Tibial nerve (tissue), 4 donors: ENCODE data around the gene FAM151A. TPM values are rescaled to one million over a fixed set of nuclear protein-coding genes. Genes with fewer than 3 reads are reported as not detected.

Experiments
- DNase-seq, 2 donors: peaks; one replicate each; pipeline ENCODE4 v3.0.0-alpha.2; 2019; ENCODE audit warnings: low spot score in 2 of 2
- H3K27ac ChIP-seq, 4 donors: fragments of 200-600 bp; sonication (generic) in 3 of 4; one replicate each; pipeline ENCODE4 v1.5.1; 2017 to 2019; ENCODE audit warnings: mild to moderate bottlenecking in 1 of 4
- H3K27me3 ChIP-seq, 2 donors: fragments of 200-600 bp; sonication (generic) in 1 of 2; one replicate each; pipeline versions ENCODE4 v1.5.1 to v1.6.0; 2017 to 2019
- H3K36me3 ChIP-seq, 3 donors: fragments of 200-600 bp; sonication (generic); one replicate each; pipeline ENCODE4 v1.5.1; 2018 to 2019
- H3K4me1 ChIP-seq, 4 donors: fragments of 200-600 bp; sonication (generic) in 3 of 4; one replicate each; pipeline ENCODE4 v1.5.1; 2017 to 2019
- H3K4me3 ChIP-seq, 4 donors: fragments of 200-600 bp; sonication (generic) in 3 of 4; one replicate each; pipeline ENCODE4 v1.5.1; 2017 to 2019; ENCODE audit warnings: mild to moderate bottlenecking in 1 of 4, moderate library complexity in 1 of 4
- H3K9me3 ChIP-seq, 4 donors: fragments of 200-600 bp; sonication (generic) in 3 of 4; one replicate each; pipeline ENCODE4 v1.5.1; 2017 to 2019
- CTCF ChIP-seq, 5 experiments: fragments of 200-600 bp in 3 of 5; fragments of 450-650 bp in 2 of 5; sonication (generic) in 3 of 5; IDR thresholded peaks; one replicate each; pipeline ENCODE4 v1.5.1; 2016 to 2019; ENCODE audit warnings: antibody characterized with exemption in 5 of 5, mild to moderate bottlenecking in 3 of 5, moderate library complexity in 2 of 5
- EP300 ChIP-seq, 2 donors: sonication (generic); formaldehyde crosslinking; IDR thresholded peaks; one replicate each; pipeline ENCODE4 v1.6.1; 2017; ENCODE audit warnings: antibody characterized with exemption in 2 of 2, mild to moderate bottlenecking in 1 of 2
- POLR2A ChIP-seq, 2 donors: fragments of 450-650 bp; IDR thresholded peaks; one replicate each; pipeline ENCODE4 v1.6.1; 2017; ENCODE audit warnings: antibody characterized with exemption in 2 of 2, mild to moderate bottlenecking in 2 of 2, moderate library complexity in 2 of 2
- WGBS, 2 donors: methylation state at CpG; one replicate each; pipeline ENCODE4 v1.1.5; 2018; 5-methylcytosine and 5-hydroxymethylcytosine counted together
- total RNA-seq, 4 donors: library from RNA; depleted of rRNA; stranded (reverse); fragments of >200 nt; gene quantifications; one replicate each; pipeline ENCODE4 v1.1.0, GENCODE V29; 2016

FAM151A gene
- total RNA-seq, 4 donors from 2014 or later: not detected

GRCh38 chr1:54627196-54627595, 3.9 kb upstream of the FAM151A start:
- Histone ChIP-seq H3K4me1 (no peaks in the 10 kb centered on the region), H3K9me3 (no peaks in the 10 kb centered on the region), H3K4me3 (no peak overlapping the region), H3K36me3 (no peaks in the 10 kb centered on the region), H3K27ac (no peak overlapping the region), H3K27me3 (no peaks in the 10 kb centered on the region)
- no peak for DNase-seq
- TF ChIP-seq CTCF (IDR thresholded peaks at IDR 0.05) (no peak), EP300 (IDR thresholded peaks at IDR 0.05) (no peak), POLR2A (IDR thresholded peaks at IDR 0.05) (no peak)
- WGBS, 2 donors: 72% methylated on average over 8 of the region's 10 CpGs; no CpG with 5 or more reads in 1 of the 2 donors

GRCh38 chr1:54624466-54625464, 1.4 kb upstream of the FAM151A start:
- DNase-seq: no peak
- no peaks in the 10 kb centered on the region for H3K27me3 ChIP-seq
- no peak overlapping the region for H3K27ac ChIP-seq
- H3K9me3 ChIP-seq: no peaks in the 10 kb centered on the region
- H3K4me1 ChIP-seq: no peaks in the 10 kb centered on the region
- no peak for TF ChIP-seq EP300 (IDR thresholded peaks at IDR 0.05)
- no peak for TF ChIP-seq POLR2A (IDR thresholded peaks at IDR 0.05)
- no peak for TF ChIP-seq CTCF (IDR thresholded peaks at IDR 0.05)
- no peak overlapping the region for H3K4me3 ChIP-seq
- WGBS, 2 donors: 44 to 72% methylated on average over 8 of the region's 8 CpGs
- no peaks in the 10 kb centered on the region for H3K36me3 ChIP-seq

GRCh38 chr1:54619749-54620148, 3.6 kb downstream of the FAM151A start:
- no peaks in the 10 kb centered on the region for H3K27me3 ChIP-seq
- H3K4me3 ChIP-seq: no peak overlapping the region
- no peaks in the 10 kb centered on the region for H3K4me1 ChIP-seq
- no peak for DNase-seq
- 52 to 56% methylated on average over 7 to 8 of the region's 8 CpGs for WGBS, 2 donors
- no peaks in the 10 kb centered on the region for H3K9me3 ChIP-seq
- no peaks in the 10 kb centered on the region for H3K36me3 ChIP-seq
- TF ChIP-seq EP300 (IDR thresholded peaks at IDR 0.05) (no peak), CTCF (IDR thresholded peaks at IDR 0.05) (no peak), POLR2A (IDR thresholded peaks at IDR 0.05) (no peak)
- H3K27ac ChIP-seq: no peak overlapping the region

- Histone ChIP-seq H3K27ac (no peak overlapping the region), H3K4me1 (no peaks in the 10 kb centered on the region), H3K36me3 (no peaks in the 10 kb centered on the region), H3K4me3 (no peak overlapping the region), H3K27me3 (no peaks in the 10 kb centered on the region), H3K9me3 (no peaks in the 10 kb centered on the region)
- TF ChIP-seq CTCF (IDR thresholded peaks at IDR 0.05) (no peak), POLR2A (IDR thresholded peaks at IDR 0.05) (no peak), EP300 (IDR thresholded peaks at IDR 0.05) (no peak)
- 53 to 56% methylated on average over 11 to 13 of the region's 13 CpGs for WGBS, 2 donors
- DNase-seq: no peak
These were observed 7.6 kb downstream of the FAM151A start for GRCh38 chr1:54615531-54616279.

GRCh38 chr1:54614563-54614962, 8.8 kb downstream of the FAM151A start:
- TF ChIP-seq POLR2A (IDR thresholded peaks at IDR 0.05): no peak
- no peak for TF ChIP-seq CTCF (IDR thresholded peaks at IDR 0.05)
- no peak for TF ChIP-seq EP300 (IDR thresholded peaks at IDR 0.05)
- no peak overlapping the region for H3K27ac ChIP-seq
- H3K9me3 ChIP-seq: no peaks in the 10 kb centered on the region
- H3K27me3 ChIP-seq: no peaks in the 10 kb centered on the region
- no peaks in the 10 kb centered on the region for H3K36me3 ChIP-seq
- no peaks in the 10 kb centered on the region for H3K4me1 ChIP-seq
- 64 to 66% methylated on average over 8 of the region's 8 CpGs for WGBS, 2 donors
- no peak for DNase-seq
- no peak overlapping the region for H3K4me3 ChIP-seq
